Fibroblast of lung (primary cell): ENCODE results near the gene WASF3.

ENCODE experiments used
- EZH2 ChIP-seq: IDR thresholded peaks from 2 replicates; pipeline ENCODE4 v1.5.1; 2012; ENCODE audit warnings: low read length, control low read depth, mild to moderate bottlenecking; ENCODE audit errors: missing control alignments
- TF ChIP-seq, protein P1 (sequence below), 2 donors: IDR thresholded peaks in 1 of 2; conservative IDR thresholded peaks in 1 of 2; 1 replicate in 1 of 2; 2 replicates in 1 of 2; pipeline ENCODE4 v1.5.1; 2011 to 2012; ENCODE audit warnings: low read length in 2 of 2, control low read depth in 1 of 2, inconsistent platforms in 1 of 2, low read depth in 1 of 2, mild to moderate bottlenecking in 1 of 2

DNA sequence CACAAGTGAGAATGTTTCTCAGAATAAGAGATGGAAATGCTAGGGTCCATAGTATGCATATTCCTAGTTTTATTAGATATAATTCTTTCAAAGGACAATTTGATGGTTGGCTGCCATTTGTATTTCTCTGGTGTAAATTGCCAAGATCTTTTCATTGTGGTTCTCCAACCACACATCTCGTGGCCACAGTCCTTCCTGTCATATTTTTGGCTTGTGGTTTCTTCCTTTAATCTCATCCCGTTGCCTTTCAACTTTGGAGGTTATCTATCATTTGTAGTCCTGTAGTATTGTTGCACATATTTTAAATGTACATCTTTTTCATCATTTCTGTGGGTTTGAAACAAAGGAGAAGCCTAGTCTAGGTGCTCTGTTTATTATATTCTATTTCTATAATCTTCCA is 61.2 kb downstream of the WASF3 start:
- TF ChIP-seq, protein P1, sequence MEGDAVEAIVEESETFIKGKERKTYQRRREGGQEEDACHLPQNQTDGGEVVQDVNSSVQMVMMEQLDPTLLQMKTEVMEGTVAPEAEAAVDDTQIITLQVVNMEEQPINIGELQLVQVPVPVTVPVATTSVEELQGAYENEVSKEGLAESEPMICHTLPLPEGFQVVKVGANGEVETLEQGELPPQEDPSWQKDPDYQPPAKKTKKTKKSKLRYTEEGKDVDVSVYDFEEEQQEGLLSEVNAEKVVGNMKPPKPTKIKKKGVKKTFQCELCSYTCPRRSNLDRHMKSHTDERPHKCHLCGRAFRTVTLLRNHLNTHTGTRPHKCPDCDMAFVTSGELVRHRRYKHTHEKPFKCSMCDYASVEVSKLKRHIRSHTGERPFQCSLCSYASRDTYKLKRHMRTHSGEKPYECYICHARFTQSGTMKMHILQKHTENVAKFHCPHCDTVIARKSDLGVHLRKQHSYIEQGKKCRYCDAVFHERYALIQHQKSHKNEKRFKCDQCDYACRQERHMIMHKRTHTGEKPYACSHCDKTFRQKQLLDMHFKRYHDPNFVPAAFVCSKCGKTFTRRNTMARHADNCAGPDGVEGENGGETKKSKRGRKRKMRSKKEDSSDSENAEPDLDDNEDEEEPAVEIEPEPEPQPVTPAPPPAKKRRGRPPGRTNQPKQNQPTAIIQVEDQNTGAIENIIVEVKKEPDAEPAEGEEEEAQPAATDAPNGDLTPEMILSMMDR (conservative IDR thresholded peaks at IDR 0.05 in 1 of 2, IDR thresholded peaks at IDR 0.05 in 1 of 2; ENCODE audit: low read depth in 1 of 2, low read length in 2 of 2) = no peak
- no peak for TF ChIP-seq EZH2
